Stimulated activated naive CD8-positive, alpha-beta T cell treated with anti-CD3 and anti-CD28 coated beads, Interleukin-15, Interleukin-2, amounts not matched to agents 100 U/mL and 50 U/mL, for 24 hours (primary cell): Measurements from ENCODE around the gene PPP3CA.
"Not testable (repeated sequence)": the region's sequence is repeated elsewhere in the genome, so short reads cannot be mapped to it uniquely, and the experiment has no call there.

Experiments
- ATAC-seq: fragments of 150-1000 bp; cut with Tn5 transposase; one replicate; pipeline ENCODE4 v1.10.0; 2021
- DNase-seq: peaks from one replicate; pipeline ENCODE4 v3.0.0; 2021

PPP3CA gene

GRCh38 chr4:101254776-101255175 is 92.5 kb downstream of the PPP3CA start:
- ATAC-seq (no peak), DNase-seq (no peak)

GRCh38 chr4:101253121-101253520 is 94.2 kb downstream of the PPP3CA start:
- ATAC-seq = no peak
- no peak for DNase-seq

GRCh38 chr4:101252721-101253120 is 94.6 kb downstream of the PPP3CA start:
- ATAC-seq = no peak

GRCh38 chr4:101251261-101251660 is 96.1 kb downstream of the PPP3CA start:
- ATAC-seq (no peak), DNase-seq (no peak)

More at GRCh38 chr4:101252721-101253120, 94.6 kb downstream of the PPP3CA start:
- DNase-seq = no peak

- ATAC-seq = no peak
- no peak for DNase-seq
Observed at GRCh38 chr4:101244349-101244748, 103.0 kb downstream of the PPP3CA start.

- DNase-seq = no peak
- no peak for ATAC-seq
Observed at GRCh38 chr4:101242441-101242840, 104.9 kb downstream of the PPP3CA start.

GRCh38 chr4:101240099-101240498 is 107.2 kb downstream of the PPP3CA start:
- DNase-seq = no peak
- ATAC-seq = no peak

- no peak for ATAC-seq
- no peak for DNase-seq
Observed at GRCh38 chr4:101239665-101240064, 107.7 kb downstream of the PPP3CA start.

- ATAC-seq = no peak
- DNase-seq = no peak
Observed at GRCh38 chr4:101238706-101239105, 108.6 kb downstream of the PPP3CA start.

- DNase-seq (no peak), ATAC-seq (no peak)
Observed at GRCh38 chr4:101237773-101238172, 109.6 kb downstream of the PPP3CA start.

GRCh38 chr4:101236097-101236496 is 111.2 kb downstream of the PPP3CA start:
- ATAC-seq (no peak), DNase-seq (no peak)

GRCh38 chr4:101234141-101234540 is 113.2 kb downstream of the PPP3CA start:
- not testable (repeated sequence) for DNase-seq, ATAC-seq

- ATAC-seq (peak; percentile 90), DNase-seq (peak; percentile 19)
Observed at GRCh38 chr4:101232074-101232776, 115.1 kb downstream of the PPP3CA start.

- ATAC-seq (no peak), DNase-seq (no peak)
Observed at GRCh38 chr4:101230801-101231426, 116.4 kb downstream of the PPP3CA start.

GRCh38 chr4:101229116-101229515 is 118.2 kb downstream of the PPP3CA start:
- no peak for DNase-seq
- ATAC-seq = no peak

GRCh38 chr4:101227715-101228114 is 119.6 kb downstream of the PPP3CA start:
- no peak for ATAC-seq
- DNase-seq = no peak

- ATAC-seq (no peak), DNase-seq (no peak)
Observed at GRCh38 chr4:101224358-101225218, 122.7 kb downstream of the PPP3CA start.

- DNase-seq = no peak
- ATAC-seq = no peak
Observed at GRCh38 chr4:101222156-101222845, 125.0 kb downstream of the PPP3CA start.

GRCh38 chr4:101221294-101221693 is 126.0 kb downstream of the PPP3CA start:
- ATAC-seq (no peak), DNase-seq (no peak)

- no peak for DNase-seq
- no peak for ATAC-seq
Observed at GRCh38 chr4:101218894-101219293, 128.4 kb downstream of the PPP3CA start.

GRCh38 chr4:101218346-101218745 is 129.0 kb downstream of the PPP3CA start:
- DNase-seq (no peak), ATAC-seq (no peak)

GRCh38 chr4:101217353-101218031 is 129.8 kb downstream of the PPP3CA start:
- ATAC-seq (no peak), DNase-seq (no peak)
